HepG2 (cell line): ENCODE data around the gene KRTAP17-1. TPM values are rescaled to one million over a fixed set of nuclear protein-coding genes. Genes with fewer than 3 reads are reported as not detected.

Source experiments
- ATAC-seq: fragments of 200-7000 bp; cut with Tn5 transposase; 3 replicates; pipeline ENCODE4 v1.9.1; 2020; ENCODE audit warnings: mild to moderate bottlenecking, moderate library complexity
- BruUV-seq: library from RNA; stranded (reverse); fragments of 400-500 nt; replicated peaks from 2 replicates; lab custom pipeline; 2021; lab: Mats Ljungman, UMichigan
- CTCF ChIA-PET: fragments of 300-600 bp; formaldehyde crosslinking; extraction: SDS; loops from one replicate; lab custom pipeline; 2021; ENCODE audit warnings: low total read pairs, inconsistent platforms, low intra/inter-chr PET ratio; lab: Yijun Ruan, JAX
- POLR2A ChIA-PET: fragments of 350-600 bp; sonication (Branson Sonifier 250); formaldehyde crosslinking; loops from one replicate; lab custom pipeline; 2020; ENCODE audit warnings: antibody characterized with exemption, inconsistent platforms; lab: Yijun Ruan, JAX
- DNase-seq: peaks from one replicate; pipeline ENCODE4 v3.0.0-alpha.2; 2015; ENCODE audit warnings: low spot score
- FAIRE-seq: peaks from 3 replicates; lab custom pipeline; 2011; peaks lifted over from hg19 to GRCh38; lab: Jason Lieb, UNC
- H2AFZ ChIP-seq: one replicate; pipeline ENCODE4 v1.6.1; 2011; ENCODE audit warnings: low read length, inconsistent platforms
- H3K27ac ChIP-seq: fragments of 300-600 bp; 3 replicates; pipeline ENCODE4 v1.8.0; 2011; ENCODE audit warnings: mixed run types, mild to moderate bottlenecking, mixed read lengths, low read length, inconsistent platforms; ENCODE audit not compliant: insufficient read depth; ENCODE audit errors: extremely low read length
- H3K27me3 ChIP-seq, 2 experiments: fragments of 200-600 bp in 1 of 2; 2 replicates in 1 of 2; 3 replicates in 1 of 2; pipeline versions ENCODE4 v1.6.0 to v1.8.0; 2011; ENCODE audit warnings: low read length in 2 of 2, mild to moderate bottlenecking in 2 of 2, moderate library complexity in 2 of 2, inconsistent platforms in 1 of 2; ENCODE audit not compliant: insufficient read depth in 2 of 2, control insufficient read depth in 1 of 2
- H3K36me3 ChIP-seq, 2 experiments: fragments of 200-600 bp in 1 of 2; replicated peaks in 1 of 2; 2 replicates in 1 of 2; 3 replicates in 1 of 2; pipeline versions ENCODE4 v1.5.1 to v1.8.0; 2011; ENCODE audit warnings: low read length in 2 of 2, inconsistent platforms in 1 of 2; ENCODE audit not compliant: insufficient read depth in 2 of 2, control insufficient read depth in 1 of 2
- H3K4me1 ChIP-seq: 2 replicates; pipeline ENCODE4 v1.5.1; 2012; ENCODE audit warnings: low read length, inconsistent platforms; ENCODE audit not compliant: insufficient read depth
- H3K4me2 ChIP-seq: 2 replicates; pipeline ENCODE4 v1.6.0; 2011; ENCODE audit warnings: low read depth, low read length, inconsistent platforms
- H3K4me3 ChIP-seq, 3 experiments: fragments of 200-600 bp in 1 of 3; sonication (generic), shearing (Covaris generic) in 1 of 3; replicated peaks in 1 of 3; 2 replicates each; pipeline ENCODE4 v1.5.1; 2011 to 2016; ENCODE audit warnings: low read length in 3 of 3, inconsistent platforms in 2 of 3, low read depth in 2 of 3, mild to moderate bottlenecking in 2 of 3, control low read depth in 1 of 3, mixed read lengths in 1 of 3; ENCODE audit not compliant: insufficient read depth in 1 of 3
- H3K79me2 ChIP-seq: one replicate; pipeline ENCODE4 v1.6.1; 2011; ENCODE audit warnings: low read length, inconsistent platforms; ENCODE audit not compliant: insufficient read depth
- H3K9ac ChIP-seq: 2 replicates; pipeline ENCODE4 v1.6.0; 2011; ENCODE audit warnings: mild to moderate bottlenecking, low read depth, low read length, inconsistent platforms; ENCODE audit not compliant: insufficient read depth
- H3K9me3 ChIP-seq: 2 replicates; pipeline ENCODE4 v1.5.1; 2012; ENCODE audit warnings: mild to moderate bottlenecking, low read length
- H4K20me1 ChIP-seq: 2 replicates; pipeline ENCODE4 v1.6.0; 2011; ENCODE audit warnings: inconsistent platforms, mild to moderate bottlenecking, low read length, moderate library complexity; ENCODE audit not compliant: insufficient read depth
- ASH2L ChIP-seq: fragments of 300-600, 200-600 bp; sonication (generic); IDR thresholded peaks from 2 replicates; pipeline ENCODE4 v1.7.0; 2017; ENCODE audit warnings: low read depth, mild to moderate bottlenecking, moderate library complexity, mixed read lengths, low read length; ENCODE audit not compliant: insufficient read length
- FOXO4 ChIP-seq: sonication (generic); formaldehyde crosslinking; conservative IDR thresholded peaks from 2 replicates; pipeline ENCODE4 v1.8.1; 2023; ENCODE audit warnings: missing genetic modification reagents
- MLLT10 ChIP-seq: sonication (generic); formaldehyde crosslinking; IDR thresholded peaks from 2 replicates; pipeline ENCODE4 v1.4.0; 2020; ENCODE audit warnings: missing genetic modification reagents
- NONO ChIP-seq, 2 experiments: fragments of 450-650 bp in 1 of 2; sonication (generic) in 1 of 2; formaldehyde crosslinking in 1 of 2; IDR thresholded peaks in 1 of 2; conservative IDR thresholded peaks in 1 of 2; 2 replicates each; pipeline versions ENCODE4 v1.6.1 to v1.8.0; 2017 to 2022; ENCODE audit warnings: mild to moderate bottlenecking in 1 of 2, missing genetic modification reagents in 1 of 2, moderate library complexity in 1 of 2
- PCBP2 ChIP-seq: fragments of 200-400 bp; formaldehyde crosslinking; optimal IDR thresholded peaks from 2 replicates; pipeline ENCODE3; 2018; ENCODE audit warnings: low read length, low read depth; ENCODE audit not compliant: poor library complexity, severe bottlenecking
- PRDM10 ChIP-seq: sonication (generic); formaldehyde crosslinking; IDR thresholded peaks from 2 replicates; pipeline ENCODE4 v1.4.0; 2020; ENCODE audit warnings: low read depth, missing genetic modification reagents
- SYNCRIP ChIP-seq: fragments of 200-400 bp; formaldehyde crosslinking; IDR thresholded peaks from 2 replicates; pipeline ENCODE4 v1.6.1; 2018; ENCODE audit warnings: mild to moderate bottlenecking, low read depth, low read length; ENCODE audit not compliant: insufficient read depth
- TEAD3 ChIP-seq: optimal IDR thresholded peaks from 2 replicates; pipeline ENCODE3; 2016; ENCODE audit warnings: borderline replicate concordance
- ZNF407 ChIP-seq: sonication (generic); formaldehyde crosslinking; IDR thresholded peaks from one replicate; pipeline ENCODE4 v1.5.1; 2020; ENCODE audit warnings: mild to moderate bottlenecking, missing genetic modification reagents; ENCODE audit errors: not compliant biosample characterization
- ZNF772 ChIP-seq: sonication (generic); formaldehyde crosslinking; IDR thresholded peaks from 2 replicates; pipeline ENCODE4 v1.5.0; 2020; ENCODE audit warnings: mild to moderate bottlenecking, missing genetic modification reagents
- ZSCAN25 ChIP-seq: sonication (generic); formaldehyde crosslinking; IDR thresholded peaks from 2 replicates; pipeline ENCODE4 v1.8.0; 2022; ENCODE audit warnings: mild to moderate bottlenecking, missing genetic modification reagents
- WGBS: methylation state at CpG from one replicate; pipeline ENCODE4 v1.1.6; 2017; ENCODE audit warnings: low lambda C conversion rate; 5-methylcytosine and 5-hydroxymethylcytosine counted together
- in situ Hi-C: cut with HindIII; loops from 2 replicates; pipeline ENCODE4 v1.10.0; 2017; ENCODE audit warnings: low pct_unique_long_range_greater_than_20kb; ENCODE audit not compliant: extremely low pct_ligation_motif_present
- intact Hi-C: fragments of 100-400 bp; cut with micrococcal nuclease; formaldehyde crosslinking; loops from one replicate; pipeline ENCODE4 v1.10.0; 2022; ENCODE audit not compliant: unreplicated experiment
- polyA plus RNA-seq, 8 experiments: library from polyadenylated mRNA; depleted of rRNA in 3 of 8; stranded (reverse) in 7 of 8; unstranded in 1 of 8; fragments of >200 nt; fragmentation: Illumina TruSeq in 4 of 8; extraction: Trizol in 4 of 8; gene quantifications; 2 replicates each; pipeline versions ENCODE4 v1.2.1 to v1.2.3, GENCODE V29; 2011 to 2016; ENCODE audit warnings: low read depth in 4 of 8, missing spikeins in 1 of 8, mixed read lengths in 1 of 8; ENCODE audit not compliant: insufficient read depth in 1 of 8
- total RNA-seq, 5 experiments: library from RNA; depleted of rRNA; stranded (reverse); fragments of >200 nt; fragmentation: Illumina TruSeq; extraction: Trizol; gene quantifications; 2 replicates each; pipeline ENCODE4 v1.2.3, GENCODE V29; 2016; ENCODE audit warnings: low read depth in 1 of 5

KRTAP17-1 gene
- total and polyA plus RNA-seq, 2 of the 13 experiments (the other 11 are each of a cell fraction or from before 2014, with no cell fraction given): not detected

- FAIRE-seq (no peak), ATAC-seq (no peak), DNase-seq (peak; percentile 0)
- 2% methylated on average over 3 of the region's 3 CpGs for WGBS
- CTCF ChIA-PET: no interaction called here
- in situ Hi-C loops: no loop called here
- Histone ChIP-seq H3K9ac (no peak overlapping the region), H2AFZ (no peak overlapping the region), H3K9me3 (no peaks in the 10 kb centered on the region), H3K4me1 (peaks cover 6% of the 10 kb centered on the region; the same call in 1 of the 2 replicates), H3K27ac (no peak overlapping the region), H3K4me2 (no peak overlapping the region), H3K4me3 (no peak overlapping the region), H3K27me3 (no peaks in the 10 kb centered on the region), H3K36me3 (no peaks in the 10 kb centered on the region), H4K20me1 (no peaks in the 10 kb centered on the region), H3K79me2 (no peaks in the 10 kb centered on the region)
- intact Hi-C loops: no loop called here
- POLR2A ChIA-PET: no interaction called here
- no TSS peak for BruUV-seq
- TF ChIP-seq ZSCAN25 (CRISPR knock-in tag): no peak
- no peak for TF ChIP-seq PCBP2
- TF ChIP-seq FOXO4 (CRISPR knock-in tag): no peak
- no peak for TF ChIP-seq ZNF407
- no peak for TF ChIP-seq ASH2L
- no peak for TF ChIP-seq ZNF772 (CRISPR knock-in tag)
- no peak for TF ChIP-seq MLLT10 (CRISPR knock-in tag)
- no peak for TF ChIP-seq NONO (IDR thresholded peaks at IDR 0.05)
- no peak for TF ChIP-seq NONO (CRISPR knock-in tag; conservative IDR thresholded peaks at IDR 0.05)
- TF ChIP-seq SYNCRIP: no peak
- TF ChIP-seq TEAD3 (CRISPR knock-in tag): no peak
- TF ChIP-seq PRDM10: no peak
Measured at GRCh38 chr17:41284043-41284442, 31.5 kb downstream of the KRTAP17-1 start.
